Hepatocyte (in vitro differentiated cells): ENCODE data around the gene MAP1LC3A. TPM values are rescaled to one million over a fixed set of nuclear protein-coding genes. Genes with fewer than 3 reads are reported as not detected.

ENCODE experiments used
- DNase-seq: peaks from one replicate; pipeline ENCODE4 v3.0.0-alpha.2; 2016; ENCODE audit warnings: low spot score
- H2AFZ ChIP-seq: fragments of 200-600 bp; sonication (generic); 2 replicates; pipeline ENCODE4 v1.6.0; 2016; ENCODE audit warnings: antibody characterized with exemption, mild to moderate bottlenecking
- H3K27ac ChIP-seq: fragments of 200-600 bp; sonication (generic); 2 replicates; pipeline ENCODE4 v1.5.1; 2016; ENCODE audit warnings: mild to moderate bottlenecking
- H3K27me3 ChIP-seq: fragments of 200-600 bp; sonication (generic); 2 replicates; pipeline ENCODE4 v1.6.1; 2016
- H3K36me3 ChIP-seq: fragments of 200-600 bp; sonication (generic); replicated peaks from 2 replicates; pipeline ENCODE4 v1.5.1; 2016; ENCODE audit warnings: low read depth; ENCODE audit not compliant: insufficient read depth
- H3K4me1 ChIP-seq: fragments of 200-600 bp; sonication (generic); 2 replicates; pipeline ENCODE4 v1.5.1; 2016; ENCODE audit warnings: mild to moderate bottlenecking, moderate library complexity; ENCODE audit not compliant: insufficient read depth
- H3K4me2 ChIP-seq: fragments of 200-600 bp; sonication (generic); 2 replicates; pipeline ENCODE4 v1.6.0; 2016
- H3K4me3 ChIP-seq: fragments of 200-600 bp; sonication (generic); 2 replicates; pipeline ENCODE4 v1.5.1; 2016; ENCODE audit warnings: mild to moderate bottlenecking
- H3K79me2 ChIP-seq: fragments of 200-600 bp; sonication (generic); 2 replicates; pipeline ENCODE4 v1.6.0; 2017; ENCODE audit warnings: mild to moderate bottlenecking
- H3K9me2 ChIP-seq: fragments of 200-600 bp; sonication (generic); replicated peaks from 2 replicates; pipeline ENCODE4 v1.6.0; 2017; ENCODE audit warnings: mild to moderate bottlenecking; ENCODE audit not compliant: insufficient read depth
- H3K9me3 ChIP-seq: fragments of 200-600 bp; sonication (generic); 2 replicates; pipeline ENCODE4 v1.5.1; 2016; ENCODE audit warnings: low read depth, mild to moderate bottlenecking
- H4K20me1 ChIP-seq: fragments of 200-600 bp; sonication (generic); 2 replicates; pipeline ENCODE4 v1.6.0; 2016; ENCODE audit warnings: mild to moderate bottlenecking; ENCODE audit not compliant: insufficient read depth, poor library complexity, severe bottlenecking
- CTCF ChIP-seq: fragments of 200-600 bp; sonication (generic); IDR thresholded peaks from 2 replicates; pipeline ENCODE4 v1.5.1; 2016; ENCODE audit warnings: antibody characterized with exemption, mild to moderate bottlenecking; ENCODE audit not compliant: poor library complexity
- EZH2 ChIP-seq: fragments of 200-600 bp; sonication (generic); IDR thresholded peaks from 2 replicates; pipeline ENCODE4 v1.6.1; 2016; ENCODE audit warnings: antibody characterized with exemption, mild to moderate bottlenecking, borderline replicate concordance
- EZH2phosphoT487 ChIP-seq: fragments of 200-600 bp; sonication (generic); IDR thresholded peaks from one replicate; pipeline ENCODE4 v1.6.1; 2018; ENCODE audit warnings: antibody characterized with exemption, mild to moderate bottlenecking, low read depth, moderate library complexity; ENCODE audit not compliant: unreplicated experiment, severe bottlenecking
- WGBS: methylation state at CpG from one replicate; pipeline ENCODE4 v1.1.6; 2016; ENCODE audit warnings: low lambda C conversion rate; ENCODE audit errors: missing lambda C conversion rate; 5-methylcytosine and 5-hydroxymethylcytosine counted together
- polyA plus RNA-seq: library from polyadenylated mRNA; unstranded; fragments of >200 nt; fragmentation: Nextera tagmentation; extraction: Ambion mirVana; gene quantifications from 2 replicates; pipeline ENCODE4 v1.2.1, GENCODE V29; 2016
- small RNA-seq: library from RNA; depleted of rRNA; stranded (forward); fragments of <200 nt; gene quantifications from one replicate; pipeline ENCODE3, GENCODE V24; 2014
- total RNA-seq: library from RNA; depleted of rRNA; stranded (reverse); fragments of >200 nt; gene quantifications from 2 replicates; pipeline ENCODE4 v1.2.3, GENCODE V29; 2014

Gene MAP1LC3A
- total and polyA plus RNA-seq, 2 experiments from 2014 or later: 28.1 to 81.8 TPM

GRCh38 chr20:34604980-34605788 lies 46.7 kb downstream of the MAP1LC3A start:
- Histone ChIP-seq H3K9me2 (no peaks in the 10 kb centered on the region), H4K20me1 (no peaks in the 10 kb centered on the region), H3K4me3 (no peak overlapping the region), H3K36me3 (no peaks in the 10 kb centered on the region), H2AFZ (no peak overlapping the region), H3K4me2 (no peak overlapping the region), H3K27me3 (no peaks in the 10 kb centered on the region), H3K79me2 (no peaks in the 10 kb centered on the region), H3K4me1 (no peaks in the 10 kb centered on the region), H3K27ac (no peak overlapping the region), H3K9me3 (no peaks in the 10 kb centered on the region)
- no peak for DNase-seq
- 88% methylated on average over 8 of the region's 8 CpGs for WGBS
- TF ChIP-seq EZH2phosphoT487 (no peak), EZH2 (no peak), CTCF (no peak)

GRCh38 chr20:34607066-34607465 lies 48.5 kb downstream of the MAP1LC3A start:
- no peaks in the 10 kb centered on the region for H3K9me2 ChIP-seq
- no peak overlapping the region for H3K4me2 ChIP-seq
- H2AFZ ChIP-seq: no peak overlapping the region
- no peak for DNase-seq
- no peaks in the 10 kb centered on the region for H4K20me1 ChIP-seq
- TF ChIP-seq CTCF (no peak), EZH2 (no peak), EZH2phosphoT487 (no peak)
- H3K79me2 ChIP-seq: no peaks in the 10 kb centered on the region
- over 99% methylated on average over 7 of the region's 7 CpGs for WGBS
- H3K9me3 ChIP-seq: no peaks in the 10 kb centered on the region
- no peaks in the 10 kb centered on the region for H3K36me3 ChIP-seq
- no peak overlapping the region for H3K27ac ChIP-seq
- no peaks in the 10 kb centered on the region for H3K27me3 ChIP-seq
- H3K4me3 ChIP-seq: no peak overlapping the region
- no peaks in the 10 kb centered on the region for H3K4me1 ChIP-seq

Small RNA genes within 50 kb of the gene (small RNA-seq; reads per million reads assigned to genes)
- not detected for gene RF00019

Other genes starting within 250 kb of the MAP1LC3A start
- gene ITCH, start 195.4 kb upstream of the MAP1LC3A start, total RNA-seq: 55.6 and 61.2 TPM in 2 replicates
- 18.2 and 22.1 TPM in 2 replicates for gene ITCH, start 195.4 kb upstream of the MAP1LC3A start, polyA plus RNA-seq
- gene DYNLRB1, start 42.3 kb upstream of the MAP1LC3A start, total RNA-seq: 103 and 147 TPM in 2 replicates
- gene DYNLRB1, start 42.3 kb upstream of the MAP1LC3A start, polyA plus RNA-seq: 224 and 228 TPM in 2 replicates
- 19.3 and 26.1 TPM in 2 replicates for gene PIGU, start 118.4 kb downstream of the MAP1LC3A start, total RNA-seq
- gene PIGU, start 118.4 kb downstream of the MAP1LC3A start, polyA plus RNA-seq: 31.5 and 32.7 TPM in 2 replicates
- 4.9 and 8.6 TPM in 2 replicates for gene TP53INP2, start 145.6 kb downstream of the MAP1LC3A start, total RNA-seq
- 8.4 and 10.6 TPM in 2 replicates for gene TP53INP2, start 145.6 kb downstream of the MAP1LC3A start, polyA plus RNA-seq